Inflammatory macrophage treated with lipopolysaccharide for 4 hours (primary cell): ENCODE data around the gene ITGB3BP.
"Not testable (repeated sequence)": the region's sequence is repeated elsewhere in the genome, so short reads cannot be mapped to it uniquely, and the experiment has no call there.

Experiments used
- DNase-seq: peaks from one replicate; pipeline ENCODE4 v3.0.0-alpha.2; 2020

Gene ITGB3BP

GRCh38 chr1:63501256-63501655 lies 21.8 kb downstream of the ITGB3BP start:
- no peak for DNase-seq

- DNase-seq, result no peak
Observed at GRCh38 chr1:63498106-63498505, 24.9 kb downstream of the ITGB3BP start.

- no peak for DNase-seq
Observed at GRCh38 chr1:63497577-63497976, 25.4 kb downstream of the ITGB3BP start.

- no peak for DNase-seq
Observed at GRCh38 chr1:63487336-63488065, 35.5 kb downstream of the ITGB3BP start.

GRCh38 chr1:63486629-63487028 lies 36.4 kb downstream of the ITGB3BP start:
- no peak for DNase-seq

GRCh38 chr1:63480057-63480456 lies 43.0 kb downstream of the ITGB3BP start:
- no peak for DNase-seq

- no peak for DNase-seq
Observed at GRCh38 chr1:63475761-63476160, 47.3 kb downstream of the ITGB3BP start.

- not testable (repeated sequence) for DNase-seq
Observed at GRCh38 chr1:63468683-63469082, 54.3 kb downstream of the ITGB3BP start.

- DNase-seq, result no peak
Observed at GRCh38 chr1:63466759-63467158, 56.3 kb downstream of the ITGB3BP start.

GRCh38 chr1:63466181-63466580 lies 56.8 kb downstream of the ITGB3BP start:
- peak; percentile 58 for DNase-seq

- peak; percentile 93 for DNase-seq
Observed at GRCh38 chr1:63463248-63463647, 59.8 kb downstream of the ITGB3BP start.

- no peak for DNase-seq
Observed at GRCh38 chr1:63461661-63462230, 61.3 kb downstream of the ITGB3BP start.

GRCh38 chr1:63458750-63459149 lies 64.3 kb downstream of the ITGB3BP start:
- DNase-seq, result peak; percentile 10

- peak; percentile 16 for DNase-seq
Observed at GRCh38 chr1:63454269-63454668, 68.8 kb downstream of the ITGB3BP start.

- no peak for DNase-seq
Observed at GRCh38 chr1:63453232-63453631, 69.8 kb downstream of the ITGB3BP start.

- no peak for DNase-seq
Observed at GRCh38 chr1:63450416-63450815, 72.6 kb downstream of the ITGB3BP start.

- no peak for DNase-seq
Observed at GRCh38 chr1:63448731-63449246, 74.2 kb downstream of the ITGB3BP start.

- no peak for DNase-seq
Observed at GRCh38 chr1:63442141-63442475, 80.9 kb downstream of the ITGB3BP start.

GRCh38 chr1:63435161-63435560 lies 87.9 kb downstream of the ITGB3BP start:
- DNase-seq, result peak; percentile 47

GRCh38 chr1:63429281-63429680 lies 93.7 kb downstream of the ITGB3BP start:
- no peak for DNase-seq

GRCh38 chr1:63428815-63429214 lies 94.2 kb downstream of the ITGB3BP start:
- DNase-seq, result peak; percentile 57

GRCh38 chr1:63423649-63424048 lies 99.4 kb downstream of the ITGB3BP start:
- DNase-seq, result no peak

GRCh38 chr1:63420746-63421145 lies 102.3 kb downstream of the ITGB3BP start:
- not testable (repeated sequence) for DNase-seq

- DNase-seq, result no peak
Observed at GRCh38 chr1:63418101-63418500, 104.9 kb downstream of the ITGB3BP start.
